ENCODE results near the gene VWA2. TPM values are rescaled to one million over a fixed set of nuclear protein-coding genes. Genes with fewer than 3 reads are reported as not detected.
"Not testable (repeated sequence)": the region's sequence is repeated elsewhere in the genome, so short reads cannot be mapped to it uniquely, and the experiment has no call there.

Gene VWA2
- polyA plus RNA-seq, 1 donor (not counting 4 experiments of a cell fraction or from before 2014, with no cell fraction given), result 0.41 TPM

DNA sequence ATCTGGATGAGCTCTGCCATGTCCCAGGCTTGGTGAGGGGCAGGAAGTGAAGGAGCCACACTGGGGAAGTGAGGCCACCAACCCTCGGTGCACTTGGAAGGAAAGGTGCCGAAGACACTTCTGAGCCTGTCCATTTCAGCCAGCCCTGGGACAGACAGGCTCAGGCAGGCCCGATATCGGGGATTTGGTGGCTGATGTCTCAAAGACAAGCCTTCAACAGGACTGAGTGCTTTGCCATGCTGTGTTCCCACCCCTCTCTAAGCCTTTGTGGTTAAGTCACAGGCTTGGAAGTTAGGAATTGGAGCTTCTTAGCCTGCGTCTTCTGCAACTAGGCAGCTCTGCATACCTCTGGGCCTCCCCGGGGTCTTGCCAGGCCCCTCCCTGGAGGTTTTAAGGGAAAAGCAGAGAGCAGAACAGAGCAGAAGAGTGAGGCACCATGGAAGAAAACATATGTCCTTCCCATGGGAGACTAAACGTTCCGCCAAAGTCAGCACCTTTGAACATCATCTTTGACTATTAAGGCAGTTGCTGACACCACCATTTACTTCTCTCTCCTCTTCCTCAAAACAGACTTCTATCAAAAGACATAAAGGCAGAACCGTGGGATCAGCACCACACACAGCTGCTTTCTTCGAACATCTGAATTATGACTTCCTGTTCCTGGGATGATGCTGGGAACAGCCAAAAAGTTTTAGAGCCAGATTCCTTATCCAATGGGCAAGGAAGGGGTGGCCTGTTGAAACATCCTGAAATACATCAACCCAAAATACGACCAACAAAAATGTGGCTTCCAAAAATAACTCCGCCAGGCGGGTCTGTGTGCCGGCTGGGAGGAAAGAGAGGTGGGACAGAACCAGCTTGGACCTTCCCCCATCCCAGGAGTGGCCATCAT, 93.5 kb downstream of the VWA2 start:
- no peak overlapping the region for H3K4me3 ChIP-seq (ENCODE audit: control insufficient read depth in 2 of 3, extremely low read depth in 1 of 3, insufficient read depth in 2 of 3, low read depth in 1 of 3, low read length in 3 of 3)
- FAIRE-seq (peak; percentile 75), DNase-seq (ENCODE audit: low read depth, low spot score) (no peak)
- peaks cover 13 to 41% of the 10 kb centered on the region in 2 experiments for H3K36me3 ChIP-seq (ENCODE audit: control insufficient read depth in 2 of 2, extremely low read depth in 1 of 2, insufficient read depth in 2 of 2, low read length in 2 of 2)
- no peaks in the 10 kb centered on the region for H3K27me3 ChIP-seq (ENCODE audit: control insufficient read depth, extremely low read depth, insufficient read depth, low read length)
- no peaks in the 10 kb centered on the region for H4K20me1 ChIP-seq (ENCODE audit: control insufficient read depth, extremely low read depth, insufficient read depth, low read length)
- TF ChIP-seq EZH2 (IDR thresholded peaks at IDR 0.05; ENCODE audit: low read length), result no peak
- TF ChIP-seq, protein P1, sequence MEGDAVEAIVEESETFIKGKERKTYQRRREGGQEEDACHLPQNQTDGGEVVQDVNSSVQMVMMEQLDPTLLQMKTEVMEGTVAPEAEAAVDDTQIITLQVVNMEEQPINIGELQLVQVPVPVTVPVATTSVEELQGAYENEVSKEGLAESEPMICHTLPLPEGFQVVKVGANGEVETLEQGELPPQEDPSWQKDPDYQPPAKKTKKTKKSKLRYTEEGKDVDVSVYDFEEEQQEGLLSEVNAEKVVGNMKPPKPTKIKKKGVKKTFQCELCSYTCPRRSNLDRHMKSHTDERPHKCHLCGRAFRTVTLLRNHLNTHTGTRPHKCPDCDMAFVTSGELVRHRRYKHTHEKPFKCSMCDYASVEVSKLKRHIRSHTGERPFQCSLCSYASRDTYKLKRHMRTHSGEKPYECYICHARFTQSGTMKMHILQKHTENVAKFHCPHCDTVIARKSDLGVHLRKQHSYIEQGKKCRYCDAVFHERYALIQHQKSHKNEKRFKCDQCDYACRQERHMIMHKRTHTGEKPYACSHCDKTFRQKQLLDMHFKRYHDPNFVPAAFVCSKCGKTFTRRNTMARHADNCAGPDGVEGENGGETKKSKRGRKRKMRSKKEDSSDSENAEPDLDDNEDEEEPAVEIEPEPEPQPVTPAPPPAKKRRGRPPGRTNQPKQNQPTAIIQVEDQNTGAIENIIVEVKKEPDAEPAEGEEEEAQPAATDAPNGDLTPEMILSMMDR (optimal IDR thresholded peaks at IDR 0.05 in 1 of 3, IDR thresholded peaks at IDR 0.05 in 1 of 3, conservative IDR thresholded peaks at IDR 0.05 in 1 of 3; ENCODE audit: extremely low read depth in 1 of 3, insufficient read depth in 2 of 3, low read length in 3 of 3), result no peak
- no peak overlapping the region for H2AFZ ChIP-seq (ENCODE audit: control insufficient read depth, low read length)
- no peak overlapping the region for H3K27ac ChIP-seq (ENCODE audit: control insufficient read depth, insufficient read depth, low read length)
- peak overlapping the region; percentile 29 for H3K4me2 ChIP-seq (ENCODE audit: control insufficient read depth, extremely low read depth, insufficient read depth, low read depth, low read length)
- peaks cover 10% of the 10 kb centered on the region for H3K79me2 ChIP-seq (ENCODE audit: control insufficient read depth, insufficient read depth, low read length)
- H3K4me1 ChIP-seq (ENCODE audit: control insufficient read depth, extremely low read depth, insufficient read depth, low read length), result peaks cover 28% of the 10 kb centered on the region
- dilution Hi-C loops (cut with MboI; ENCODE audit: extremely low pct_ligation_motif_present, low sequenced_read_pairs), result no loop called here
- no peak overlapping the region for H3K9ac ChIP-seq (ENCODE audit: control insufficient read depth, extremely low read depth, insufficient read depth, low read length)
- H3K9me3 ChIP-seq (ENCODE audit: control insufficient read depth, low read depth, low read length), result no peaks in the 10 kb centered on the region
- H3K9me1 ChIP-seq (ENCODE audit: control insufficient read depth, extremely low read depth, insufficient read depth, low read length), result peaks cover 4% of the 10 kb centered on the region

DNA sequence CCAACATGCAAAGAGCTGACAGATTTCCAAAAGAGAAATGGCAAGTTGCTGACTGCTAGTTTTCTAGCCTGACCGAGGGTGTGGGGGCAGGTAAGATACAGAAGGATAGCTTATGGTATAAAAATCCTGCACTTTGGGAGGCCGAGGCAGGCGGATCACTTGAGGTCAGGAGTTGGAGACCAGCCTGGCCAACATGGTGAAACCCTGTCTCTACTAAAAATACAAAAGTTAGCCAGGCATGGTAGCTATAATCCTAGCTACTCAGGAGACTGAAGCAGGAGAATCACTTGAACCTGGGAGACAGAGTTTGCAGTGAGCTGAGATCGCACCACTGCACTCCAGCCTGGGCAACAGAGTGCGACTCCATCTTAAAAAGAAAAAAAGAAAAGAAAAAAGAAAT, 94.4 kb downstream of the VWA2 start:
- H3K9me3 ChIP-seq (ENCODE audit: control insufficient read depth, low read depth, low read length); H3K27ac ChIP-seq (ENCODE audit: control insufficient read depth, insufficient read depth, low read length); dilution Hi-C loops (cut with MboI; ENCODE audit: extremely low pct_ligation_motif_present, low sequenced_read_pairs); DNase-seq (ENCODE audit: low read depth, low spot score); H2AFZ ChIP-seq (ENCODE audit: control insufficient read depth, low read length); H3K4me2 ChIP-seq (ENCODE audit: control insufficient read depth, extremely low read depth, insufficient read depth, low read depth, low read length); H3K9me1 ChIP-seq (ENCODE audit: control insufficient read depth, extremely low read depth, insufficient read depth, low read length); H4K20me1 ChIP-seq (ENCODE audit: control insufficient read depth, extremely low read depth, insufficient read depth, low read length); H3K79me2 ChIP-seq (ENCODE audit: control insufficient read depth, insufficient read depth, low read length); H3K9ac ChIP-seq (ENCODE audit: control insufficient read depth, extremely low read depth, insufficient read depth, low read length); H3K4me3 ChIP-seq (ENCODE audit: control insufficient read depth in 2 of 3, extremely low read depth in 1 of 3, insufficient read depth in 2 of 3, low read depth in 1 of 3, low read length in 3 of 3); H3K27me3 ChIP-seq (ENCODE audit: control insufficient read depth, extremely low read depth, insufficient read depth, low read length); FAIRE-seq: not testable (repeated sequence)
- peaks cover 36% of the 10 kb centered on the region for H3K4me1 ChIP-seq (ENCODE audit: control insufficient read depth, extremely low read depth, insufficient read depth, low read length)
- H3K36me3 ChIP-seq (ENCODE audit: control insufficient read depth in 2 of 2, extremely low read depth in 1 of 2, insufficient read depth in 2 of 2, low read length in 2 of 2), result peaks cover 12 to 50% of the 10 kb centered on the region in 2 experiments

All from keratinocyte (primary cell).